Measurements from ENCODE around the gene IFITM2.
"Not testable (repeated sequence)": the region's sequence is repeated elsewhere in the genome, so short reads cannot be mapped to it uniquely, and the experiment has no call there.

IFITM2 gene

DNA sequence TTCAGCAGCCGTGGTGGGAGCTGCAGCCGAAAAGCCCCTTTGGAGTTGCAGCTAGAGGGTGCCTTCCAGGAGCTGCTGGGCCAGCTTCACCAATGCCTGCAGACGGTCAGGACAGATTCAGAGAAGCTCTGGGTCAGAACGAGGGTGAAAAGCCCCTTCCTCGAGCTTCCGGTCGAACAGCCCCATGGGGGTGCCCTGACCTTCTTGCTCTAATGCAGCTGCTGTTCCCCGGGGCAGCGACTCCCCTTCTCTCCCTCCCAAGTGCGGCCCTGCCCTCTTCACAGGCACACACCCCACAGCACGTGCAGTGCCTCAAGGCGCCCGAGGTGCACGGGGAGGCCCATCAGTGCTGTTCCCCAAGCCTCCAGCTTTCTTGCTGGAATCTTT lies 22.7 kb downstream of the IFITM2 start:
- H3K4me3 ChIP-seq (ENCODE audit: insufficient read length, low read depth): no peak overlapping the region

DNA sequence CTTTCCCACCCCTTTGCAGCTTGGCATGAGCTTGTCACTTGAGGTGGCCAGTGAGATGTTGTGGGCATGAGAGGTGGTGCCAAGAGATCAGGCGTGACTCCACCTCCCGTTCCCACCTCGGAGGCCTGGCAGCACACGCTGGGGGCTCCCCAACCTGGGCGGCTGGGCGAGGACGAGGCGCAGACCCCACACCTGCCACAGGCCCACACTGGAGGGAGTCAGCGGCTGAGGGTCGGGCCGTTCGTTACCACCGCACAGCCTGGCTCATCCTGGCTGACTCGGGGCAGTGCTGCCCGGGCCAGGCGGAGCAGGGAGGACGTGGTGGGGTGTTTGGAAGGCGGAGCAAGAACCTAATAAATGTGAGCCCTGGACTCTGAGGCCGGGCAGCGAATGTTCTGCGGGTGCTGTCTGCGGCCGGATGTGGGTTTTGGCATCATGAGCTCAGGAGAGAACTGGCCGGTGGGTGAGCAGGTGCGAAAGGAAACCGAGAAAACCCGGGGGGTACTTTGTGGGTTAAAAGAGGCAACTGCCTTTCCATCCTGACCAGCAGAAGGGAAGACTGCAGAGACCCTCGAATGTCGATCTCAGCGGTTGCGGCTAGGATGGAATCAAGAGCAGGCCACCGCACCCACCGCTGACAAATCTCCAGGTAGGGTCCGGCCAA lies 23.2 kb downstream of the IFITM2 start:
- DNase-seq (ENCODE audit: low read depth, low spot score): no peak
- H3K4me1 ChIP-seq (ENCODE audit: insufficient read depth, insufficient read length): peaks cover 21% of the 10 kb centered on the region
- H3K36me3 ChIP-seq (ENCODE audit: insufficient read depth, insufficient read length, low read length): no peaks in the 10 kb centered on the region
- H3K9ac ChIP-seq (ENCODE audit: insufficient read length, low read depth): no peak overlapping the region
- TF ChIP-seq SUZ12 (IDR thresholded peaks at IDR 0.05; ENCODE audit: extremely low read depth, insufficient read depth, insufficient read length): no peak
- no peak for TF ChIP-seq ZNF274 (IDR thresholded peaks at IDR 0.05; ENCODE audit: low read depth, low read length)
- no peak for TF ChIP-seq YY1 (IDR thresholded peaks at IDR 0.05; ENCODE audit: insufficient read depth, insufficient read length)
- no peak overlapping the region for H3K4me3 ChIP-seq (ENCODE audit: insufficient read length, low read depth)
- H3K9me3 ChIP-seq (ENCODE audit: insufficient read depth, low read length): peaks cover 29% of the 10 kb centered on the region
- no peaks in the 10 kb centered on the region for H3K27me3 ChIP-seq (ENCODE audit: insufficient read depth, insufficient read length)

More for the DNA sequence above, 22.7 kb downstream of the IFITM2 start:
- no peak for TF ChIP-seq ZNF274 (IDR thresholded peaks at IDR 0.05; ENCODE audit: low read depth, low read length)
- no peak for TF ChIP-seq YY1 (IDR thresholded peaks at IDR 0.05; ENCODE audit: insufficient read depth, insufficient read length)
- TF ChIP-seq SUZ12 (IDR thresholded peaks at IDR 0.05; ENCODE audit: extremely low read depth, insufficient read depth, insufficient read length): no peak
- no peak overlapping the region for H3K9ac ChIP-seq (ENCODE audit: insufficient read length, low read depth)
- H3K27me3 ChIP-seq (ENCODE audit: insufficient read depth, insufficient read length): no peaks in the 10 kb centered on the region
- no peaks in the 10 kb centered on the region for H3K36me3 ChIP-seq (ENCODE audit: insufficient read depth, insufficient read length, low read length)
- no peak for DNase-seq (ENCODE audit: low read depth, low spot score)
- H3K4me1 ChIP-seq (ENCODE audit: insufficient read depth, insufficient read length): peaks cover 16% of the 10 kb centered on the region
- peaks cover 29% of the 10 kb centered on the region for H3K9me3 ChIP-seq (ENCODE audit: insufficient read depth, low read length)

GRCh38 chr11:331358-332060 lies 23.9 kb downstream of the IFITM2 start:
- H3K9ac ChIP-seq (ENCODE audit: insufficient read length, low read depth): no peak overlapping the region
- no peak overlapping the region for H3K4me3 ChIP-seq (ENCODE audit: insufficient read length, low read depth)
- DNase-seq (ENCODE audit: low read depth, low spot score): no peak
- H3K27me3 ChIP-seq (ENCODE audit: insufficient read depth, insufficient read length): no peaks in the 10 kb centered on the region
- no peak for TF ChIP-seq SUZ12 (IDR thresholded peaks at IDR 0.05; ENCODE audit: extremely low read depth, insufficient read depth, insufficient read length)
- no peak for TF ChIP-seq YY1 (IDR thresholded peaks at IDR 0.05; ENCODE audit: insufficient read depth, insufficient read length)
- no peak for TF ChIP-seq ZNF274 (IDR thresholded peaks at IDR 0.05; ENCODE audit: low read depth, low read length)
- no peaks in the 10 kb centered on the region for H3K36me3 ChIP-seq (ENCODE audit: insufficient read depth, insufficient read length, low read length)
- H3K9me3 ChIP-seq (ENCODE audit: insufficient read depth, low read length): peaks cover 29% of the 10 kb centered on the region
- peaks cover 23% of the 10 kb centered on the region for H3K4me1 ChIP-seq (ENCODE audit: insufficient read depth, insufficient read length)

GRCh38 chr11:332651-333480 lies 25.2 kb downstream of the IFITM2 start:
- Histone ChIP-seq H3K36me3 (ENCODE audit: insufficient read depth, insufficient read length, low read length) (no peaks in the 10 kb centered on the region), H3K9ac (ENCODE audit: insufficient read length, low read depth) (no peak overlapping the region), H3K4me3 (ENCODE audit: insufficient read length, low read depth) (no peak overlapping the region), H3K4me1 (ENCODE audit: insufficient read depth, insufficient read length) (peaks cover 22% of the 10 kb centered on the region), H3K9me3 (ENCODE audit: insufficient read depth, low read length) (peaks cover 29% of the 10 kb centered on the region), H3K27me3 (ENCODE audit: insufficient read depth, insufficient read length) (no peaks in the 10 kb centered on the region)
- no peak for DNase-seq (ENCODE audit: low read depth, low spot score)
- TF ChIP-seq YY1 (IDR thresholded peaks at IDR 0.05; ENCODE audit: insufficient read depth, insufficient read length) (no peak), SUZ12 (IDR thresholded peaks at IDR 0.05; ENCODE audit: extremely low read depth, insufficient read depth, insufficient read length) (no peak), ZNF274 (IDR thresholded peaks at IDR 0.05; ENCODE audit: low read depth, low read length) (no peak)

DNA sequence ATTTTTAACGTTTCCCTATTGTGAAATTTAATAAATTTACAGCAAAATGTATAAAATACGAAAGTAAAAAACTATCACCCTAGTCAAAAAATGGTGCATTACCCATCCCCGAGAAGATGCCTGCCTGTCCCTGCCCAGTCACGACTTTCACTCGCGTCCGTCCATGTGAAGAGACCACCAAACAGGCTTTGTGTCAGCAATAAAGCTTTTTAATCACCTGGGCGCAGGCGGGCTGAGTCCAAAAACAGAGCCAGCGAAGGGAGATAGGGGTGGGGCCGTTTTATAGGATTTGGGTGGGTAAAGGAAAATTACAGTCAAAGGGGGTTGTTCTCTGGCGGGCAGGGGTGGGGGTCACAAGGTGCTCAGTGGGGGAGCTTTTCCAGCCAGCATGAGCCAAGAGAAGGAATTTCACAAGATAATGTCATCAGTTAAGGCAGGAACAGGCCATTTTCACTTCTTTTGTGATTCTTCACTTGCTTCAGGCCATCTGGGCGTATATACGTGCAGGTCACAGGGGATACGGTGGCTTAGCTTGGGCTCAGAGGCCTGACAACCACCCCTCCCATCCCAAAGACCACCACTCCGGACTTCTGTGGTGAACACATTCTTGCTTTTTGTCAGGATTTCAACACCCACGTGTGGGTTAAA lies 26.1 kb downstream of the IFITM2 start:
- Histone ChIP-seq H3K4me1 (ENCODE audit: insufficient read depth, insufficient read length) (peaks cover 22% of the 10 kb centered on the region), H3K9ac (ENCODE audit: insufficient read length, low read depth) (peak overlapping the region; percentile 72), H3K9me3 (ENCODE audit: insufficient read depth, low read length) (peaks cover 29% of the 10 kb centered on the region)
- peak; percentile 61 for DNase-seq (ENCODE audit: low read depth, low spot score)
- not testable (repeated sequence) for H3K27me3 ChIP-seq (ENCODE audit: insufficient read depth, insufficient read length); H3K36me3 ChIP-seq (ENCODE audit: insufficient read depth, insufficient read length, low read length); H3K4me3 ChIP-seq (ENCODE audit: insufficient read length, low read depth)

DNA sequence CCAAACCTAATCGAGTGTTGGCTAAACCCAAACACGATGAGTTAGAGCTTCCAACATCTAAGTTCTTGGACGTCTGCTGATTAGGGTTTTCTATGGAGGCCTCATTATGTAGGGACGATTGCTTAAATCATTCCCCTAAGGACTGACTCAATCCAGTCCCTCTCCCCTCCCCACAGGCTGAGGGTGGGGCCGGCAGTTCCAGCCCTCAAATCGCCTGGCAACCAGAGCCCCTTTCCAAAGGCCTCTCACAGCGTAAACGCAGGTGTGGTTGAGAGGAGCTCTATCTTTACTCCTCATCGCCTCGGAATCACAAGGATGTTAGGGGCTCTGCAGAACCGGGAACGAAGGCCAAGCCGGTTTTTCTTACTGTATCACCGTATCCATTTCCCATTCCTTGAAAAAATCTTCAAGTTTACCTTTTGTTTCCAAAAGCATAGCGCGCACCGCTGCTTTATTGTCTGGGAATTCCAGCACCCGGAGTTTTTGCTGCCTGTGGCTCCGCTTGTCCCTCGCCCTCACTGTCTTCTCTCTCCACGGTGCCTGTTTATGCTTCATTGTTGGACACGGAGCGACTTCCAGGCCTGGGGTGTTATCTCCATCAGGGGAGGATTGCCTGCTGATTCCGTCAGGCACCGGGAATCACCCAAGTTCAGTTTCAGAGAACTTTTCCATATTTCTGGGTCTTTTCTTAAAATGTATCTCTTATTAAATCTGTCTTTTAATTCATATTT lies 26.8 kb downstream of the IFITM2 start:
- Histone ChIP-seq H3K4me3 (ENCODE audit: insufficient read length, low read depth) (peak overlapping the region; percentile 26), H3K4me1 (ENCODE audit: insufficient read depth, insufficient read length) (peaks cover 22% of the 10 kb centered on the region), H3K9ac (ENCODE audit: insufficient read length, low read depth) (peak overlapping the region; percentile 72), H3K27me3 (ENCODE audit: insufficient read depth, insufficient read length) (no peaks in the 10 kb centered on the region), H3K9me3 (ENCODE audit: insufficient read depth, low read length) (peaks cover 29% of the 10 kb centered on the region), H3K36me3 (ENCODE audit: insufficient read depth, insufficient read length, low read length) (no peaks in the 10 kb centered on the region)
- TF ChIP-seq SUZ12 (IDR thresholded peaks at IDR 0.05; ENCODE audit: extremely low read depth, insufficient read depth, insufficient read length) (no peak), YY1 (IDR thresholded peaks at IDR 0.05; ENCODE audit: insufficient read depth, insufficient read length) (no peak), ZNF274 (IDR thresholded peaks at IDR 0.05; ENCODE audit: low read depth, low read length) (no peak)
- peak; percentile 78 for DNase-seq (ENCODE audit: low read depth, low spot score)

Data from NT2/D1 (cell line).